SK-N-SH (cell line): Measurements from ENCODE around the gene ATP5PB. TPM values are rescaled to one million over a fixed set of nuclear protein-coding genes. Genes with fewer than 3 reads are reported as not detected.

Experiments
- CTCF ChIA-PET: fragments of 300-600, 350-600 bp; formaldehyde crosslinking; extraction: SDS; loops from one replicate; lab custom pipeline; 2021; lab: Yijun Ruan, JAX
- POLR2A ChIA-PET: fragments of 350-600 bp; sonication (Branson Sonifier 250); formaldehyde crosslinking; extraction: SDS; loops from one replicate; lab custom pipeline; 2020; ENCODE audit warnings: antibody characterized with exemption, inconsistent platforms; lab: Yijun Ruan, JAX
- DNase-seq: peaks from one replicate; pipeline ENCODE4 v3.0.0; 2012
- H2AFZ ChIP-seq: fragments of 200-600 bp; sonication (generic); 2 replicates; pipeline ENCODE4 v1.8.1; 2016; ENCODE audit warnings: antibody characterized with exemption, mild to moderate bottlenecking, low read depth
- H3F3A ChIP-seq: fragments of 200-600 bp; sonication (generic); replicated peaks from 2 replicates; pipeline ENCODE3; 2016; ENCODE audit warnings: antibody characterized with exemption, mild to moderate bottlenecking; ENCODE audit not compliant: insufficient read depth
- H3K27ac ChIP-seq, 2 experiments: fragments of 200-500 bp in 1 of 2; fragments of 200-600 bp in 1 of 2; sonication (Bioruptor generic) in 1 of 2; sonication (generic), shearing (Covaris generic) in 1 of 2; 2 replicates each; pipeline versions ENCODE4 v1.5.1 to v1.6.1; 2014 to 2016; ENCODE audit warnings: low read depth in 2 of 2, inconsistent platforms in 1 of 2, low read length in 1 of 2, mild to moderate bottlenecking in 1 of 2, mixed read lengths in 1 of 2
- H3K27me3 ChIP-seq: fragments of 200-600 bp; sonication (generic), shearing (Covaris generic); 2 replicates; pipeline ENCODE4 v1.6.1; 2016; ENCODE audit warnings: mixed run types; ENCODE audit not compliant: insufficient read depth
- H3K36me3 ChIP-seq, 2 experiments: fragments of 200-500 bp in 1 of 2; fragments of 200-600 bp in 1 of 2; sonication (Bioruptor generic) in 1 of 2; sonication (generic) in 1 of 2; replicated peaks in 1 of 2; 2 replicates each; pipeline versions ENCODE3 to v1.5.1; 2014 to 2016; ENCODE audit warnings: low read length in 1 of 2, mild to moderate bottlenecking in 1 of 2; ENCODE audit not compliant: insufficient read depth in 2 of 2, control insufficient read depth in 1 of 2
- H3K4me1 ChIP-seq, 2 experiments: fragments of 200-500 bp in 1 of 2; fragments of 200-600 bp in 1 of 2; sonication (Bioruptor generic) in 1 of 2; sonication (generic), shearing (Covaris generic) in 1 of 2; 2 replicates each; pipeline versions ENCODE4 v1.5.1 to v1.6.1; 2014 to 2016; ENCODE audit warnings: low read depth in 1 of 2, low read length in 1 of 2, mixed run types in 1 of 2; ENCODE audit not compliant: insufficient read depth in 2 of 2, control insufficient read depth in 1 of 2
- H3K4me2 ChIP-seq: fragments of 200-600 bp; sonication (generic), shearing (Covaris generic); 2 replicates; pipeline ENCODE4 v1.6.1; 2017; ENCODE audit warnings: mixed run types
- H3K4me3 ChIP-seq, 2 experiments: fragments of 200-500 bp in 1 of 2; fragments of 200-600 bp in 1 of 2; sonication (Bioruptor generic) in 1 of 2; sonication (generic), shearing (Covaris generic) in 1 of 2; 2 replicates each; pipeline versions ENCODE4 v1.5.1 to v1.8.1; 2014 to 2016; ENCODE audit warnings: low read depth in 2 of 2, inconsistent platforms in 1 of 2, low read length in 1 of 2, mild to moderate bottlenecking in 1 of 2, mixed read lengths in 1 of 2, moderate library complexity in 1 of 2
- H3K79me2 ChIP-seq: fragments of 200-600 bp; sonication (generic); 2 replicates; pipeline ENCODE4 v1.8.1; 2017; ENCODE audit warnings: mild to moderate bottlenecking; ENCODE audit not compliant: insufficient read depth
- H3K9ac ChIP-seq: fragments of 200-600 bp; sonication (generic); 2 replicates; pipeline ENCODE4 v1.6.1; 2017; ENCODE audit warnings: mixed run types
- H3K9me2 ChIP-seq: fragments of 200-600 bp; sonication (generic); 2 replicates; pipeline ENCODE4 v1.6.1; 2017; ENCODE audit warnings: mixed run types
- H3K9me3 ChIP-seq: fragments of 200-600 bp; sonication (generic); 2 replicates; pipeline ENCODE4 v1.6.1; 2017; ENCODE audit warnings: mixed run types, mild to moderate bottlenecking, moderate library complexity
- H4K20me1 ChIP-seq: fragments of 200-600 bp; sonication (generic); 2 replicates; pipeline ENCODE4 v1.6.1; 2017; ENCODE audit warnings: mild to moderate bottlenecking, mixed run types; ENCODE audit not compliant: insufficient read depth
- ELF1 ChIP-seq: IDR thresholded peaks from 2 replicates; pipeline ENCODE4 v1.4.0; 2012
- EP300 ChIP-seq, 2 experiments: IDR thresholded peaks; 2 replicates each; pipeline versions ENCODE4 v1.4.0 to v1.6.1; 2012; ENCODE audit warnings: borderline replicate concordance in 1 of 2, low read depth in 1 of 2, low read length in 1 of 2
- FOSL2 ChIP-seq: IDR thresholded peaks from 2 replicates; pipeline ENCODE4 v1.4.0; 2012; ENCODE audit warnings: low read depth, mild to moderate bottlenecking, moderate library complexity, borderline replicate concordance
- FOXJ3 ChIP-seq: sonication (generic); formaldehyde crosslinking; IDR thresholded peaks from 2 replicates; pipeline ENCODE4 v1.5.1; 2020; ENCODE audit warnings: mild to moderate bottlenecking, missing genetic modification reagents
- GATA2 ChIP-seq: sonication (generic); formaldehyde crosslinking; IDR thresholded peaks from 2 replicates; pipeline ENCODE4 v1.5.0; 2020; ENCODE audit warnings: mild to moderate bottlenecking, missing genetic modification reagents
- IRF3 ChIP-seq: fragments of 150-350 bp; IDR thresholded peaks from 2 replicates; pipeline ENCODE4 v1.6.1; 2016; ENCODE audit warnings: mild to moderate bottlenecking, low read depth, low read length
- JUND ChIP-seq: IDR thresholded peaks from 2 replicates; pipeline ENCODE4 v1.4.0; 2012
- MXI1 ChIP-seq: IDR thresholded peaks from 2 replicates; pipeline ENCODE4 v1.6.1; 2012; ENCODE audit warnings: mild to moderate bottlenecking, low read depth, low read length, improper control_type of control experiment
- RAD21 ChIP-seq: IDR thresholded peaks from 2 replicates; pipeline ENCODE4 v1.6.1; 2012; ENCODE audit warnings: mild to moderate bottlenecking, low read length
- SMC3 ChIP-seq: IDR thresholded peaks from 2 replicates; pipeline ENCODE4 v1.6.1; 2012; ENCODE audit warnings: low read depth, low read length, improper control_type of control experiment
- TAF1 ChIP-seq: IDR thresholded peaks from 2 replicates; pipeline ENCODE4 v1.6.1; 2012; ENCODE audit warnings: low read depth, mild to moderate bottlenecking, low read length, moderate library complexity, borderline replicate concordance
- TCF12 ChIP-seq: IDR thresholded peaks from 2 replicates; pipeline ENCODE4 v1.4.0; 2012
- TEAD4 ChIP-seq: IDR thresholded peaks from 2 replicates; pipeline ENCODE4 v1.4.0; 2012; ENCODE audit warnings: mild to moderate bottlenecking, borderline replicate concordance; ENCODE audit not compliant: insufficient read depth
- WGBS: methylation state at CpG from one replicate; pipeline ENCODE4 v1.1.6; 2017; ENCODE audit warnings: low lambda C conversion rate; 5-methylcytosine and 5-hydroxymethylcytosine counted together
- polyA plus RNA-seq, 3 experiments: library from polyadenylated mRNA; depleted of rRNA; stranded (reverse); fragments of >200 nt; gene quantifications; 2 replicates each; pipeline ENCODE4 v1.2.3, GENCODE V29; 2012
- TF ChIP-seq, protein P1 (sequence below): IDR thresholded peaks from 2 replicates; pipeline ENCODE4 v1.6.1; 2012; ENCODE audit warnings: mild to moderate bottlenecking, low read depth, low read length, moderate library complexity

The ATP5PB gene
- polyA plus RNA-seq, 1 of the 3 experiments (the other 2 are of a cell fraction) = 177 TPM

- H3K27ac ChIP-seq = peak overlapping the region; percentile 69 to 78; a peak in 2 of 4 replicates
- H3K79me2 ChIP-seq = peaks cover 93% of the 10 kb centered on the region
- ChIA-PET POLR2A (no interaction called here), CTCF (interaction anchor here (0.9 to 1.0 kb wide), 2 partner anchors 58 to 318 kb away, joined by 3 read pairs; no protein-coding TSS in a partner anchor)
- peak overlapping the region; percentile 93 for H3K9ac ChIP-seq
- H3K4me2 ChIP-seq = peak overlapping the region; percentile 92
- no peaks in the 10 kb centered on the region for H3K9me3 ChIP-seq
- no peaks in the 10 kb centered on the region for H3K9me2 ChIP-seq
- DNase-seq = no peak
- H3K4me3 ChIP-seq = peak overlapping the region; percentile 97 to 99
- peaks cover 5% of the 10 kb centered on the region in 2 experiments; a peak in 3 of 4 replicates for H3K4me1 ChIP-seq
- H4K20me1 ChIP-seq = no peaks in the 10 kb centered on the region
- H2AFZ ChIP-seq = 0 out of 2 replicates have a peak overlapping the region, but pooled peaks have one; percentile 93
- no peaks in the 10 kb centered on the region for H3F3A ChIP-seq
- TF ChIP-seq, protein P1, sequence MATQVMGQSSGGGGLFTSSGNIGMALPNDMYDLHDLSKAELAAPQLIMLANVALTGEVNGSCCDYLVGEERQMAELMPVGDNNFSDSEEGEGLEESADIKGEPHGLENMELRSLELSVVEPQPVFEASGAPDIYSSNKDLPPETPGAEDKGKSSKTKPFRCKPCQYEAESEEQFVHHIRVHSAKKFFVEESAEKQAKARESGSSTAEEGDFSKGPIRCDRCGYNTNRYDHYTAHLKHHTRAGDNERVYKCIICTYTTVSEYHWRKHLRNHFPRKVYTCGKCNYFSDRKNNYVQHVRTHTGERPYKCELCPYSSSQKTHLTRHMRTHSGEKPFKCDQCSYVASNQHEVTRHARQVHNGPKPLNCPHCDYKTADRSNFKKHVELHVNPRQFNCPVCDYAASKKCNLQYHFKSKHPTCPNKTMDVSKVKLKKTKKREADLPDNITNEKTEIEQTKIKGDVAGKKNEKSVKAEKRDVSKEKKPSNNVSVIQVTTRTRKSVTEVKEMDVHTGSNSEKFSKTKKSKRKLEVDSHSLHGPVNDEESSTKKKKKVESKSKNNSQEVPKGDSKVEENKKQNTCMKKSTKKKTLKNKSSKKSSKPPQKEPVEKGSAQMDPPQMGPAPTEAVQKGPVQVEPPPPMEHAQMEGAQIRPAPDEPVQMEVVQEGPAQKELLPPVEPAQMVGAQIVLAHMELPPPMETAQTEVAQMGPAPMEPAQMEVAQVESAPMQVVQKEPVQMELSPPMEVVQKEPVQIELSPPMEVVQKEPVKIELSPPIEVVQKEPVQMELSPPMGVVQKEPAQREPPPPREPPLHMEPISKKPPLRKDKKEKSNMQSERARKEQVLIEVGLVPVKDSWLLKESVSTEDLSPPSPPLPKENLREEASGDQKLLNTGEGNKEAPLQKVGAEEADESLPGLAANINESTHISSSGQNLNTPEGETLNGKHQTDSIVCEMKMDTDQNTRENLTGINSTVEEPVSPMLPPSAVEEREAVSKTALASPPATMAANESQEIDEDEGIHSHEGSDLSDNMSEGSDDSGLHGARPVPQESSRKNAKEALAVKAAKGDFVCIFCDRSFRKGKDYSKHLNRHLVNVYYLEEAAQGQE = no peak
- no peak for TF ChIP-seq TAF1
- H3K36me3 ChIP-seq = peaks cover 36 to 48% of the 10 kb centered on the region in 2 experiments
- H3K27me3 ChIP-seq = no peaks in the 10 kb centered on the region
- WGBS = 32% methylated on average over 3 of the region's 3 CpGs
Observed at GRCh38 chr1:111450185-111450584, 921 bp downstream of the ATP5PB start.

GRCh38 chr1:111452581-111452980 lies 3.3 kb downstream of the ATP5PB start:
- no peak overlapping the region for H3K9ac ChIP-seq
- no peaks in the 10 kb centered on the region for H3K9me3 ChIP-seq
- no peak overlapping the region for H3K4me3 ChIP-seq
- peaks cover 5% of the 10 kb centered on the region in 2 experiments; a peak in 3 of 4 replicates for H3K4me1 ChIP-seq
- no peaks in the 10 kb centered on the region for H3K9me2 ChIP-seq
- no peaks in the 10 kb centered on the region for H3K27me3 ChIP-seq
- H3K4me2 ChIP-seq = no peak overlapping the region
- CTCF ChIA-PET = interaction anchor here (1.0 to 1.5 kb wide), 3 partner anchors 10 to 33 kb away, joined by 3 to 5 read pairs (median 3); no protein-coding TSS in a partner anchor
- DNase-seq = no peak
- no peak overlapping the region for H2AFZ ChIP-seq
- no peaks in the 10 kb centered on the region for H4K20me1 ChIP-seq
- POLR2A ChIA-PET = no interaction called here
- no peak overlapping the region for H3K27ac ChIP-seq
- TF ChIP-seq TEAD4 = no peak
- no peak for TF ChIP-seq FOSL2
- TF ChIP-seq ELF1 = no peak
- TF ChIP-seq FOXJ3 (CRISPR knock-in tag) = no peak
- H3K79me2 ChIP-seq = peaks cover 69% of the 10 kb centered on the region
- peaks cover 53 to 55% of the 10 kb centered on the region in 2 experiments for H3K36me3 ChIP-seq
- 94% methylated on average over 3 of the region's 3 CpGs for WGBS
- no peaks in the 10 kb centered on the region for H3F3A ChIP-seq

GRCh38 chr1:111453706-111454105 lies 4.4 kb downstream of the ATP5PB start:
- ChIA-PET POLR2A (no interaction called here), CTCF (interaction anchor here (1.5 kb wide), 1 partner anchor 25 kb away, joined by 4 read pairs; no protein-coding TSS in a partner anchor)
- peaks cover 5% of the 10 kb centered on the region in 2 experiments; a peak in 3 of 4 replicates for H3K4me1 ChIP-seq
- peaks cover 58% of the 10 kb centered on the region for H3K79me2 ChIP-seq
- H3K4me2 ChIP-seq = no peak overlapping the region
- 86% methylated on average over 3 of the region's 3 CpGs for WGBS
- H3K9me3 ChIP-seq = no peaks in the 10 kb centered on the region
- no peak overlapping the region for H3K27ac ChIP-seq
- H3K36me3 ChIP-seq = peaks cover 64 to 66% of the 10 kb centered on the region in 2 experiments
- no peak overlapping the region for H2AFZ ChIP-seq
- no peaks in the 10 kb centered on the region for H3F3A ChIP-seq
- no peak for DNase-seq
- no peak overlapping the region for H3K4me3 ChIP-seq
- no peaks in the 10 kb centered on the region for H4K20me1 ChIP-seq
- H3K27me3 ChIP-seq = no peaks in the 10 kb centered on the region
- H3K9me2 ChIP-seq = no peaks in the 10 kb centered on the region
- no peak overlapping the region for H3K9ac ChIP-seq
- TF ChIP-seq JUND = no peak
- no peak for TF ChIP-seq GATA2 (CRISPR knock-in tag)
- no peak for TF ChIP-seq MXI1
- no peak for TF ChIP-seq FOSL2
- no peak for TF ChIP-seq IRF3
- TF ChIP-seq EP300 (IDR thresholded peaks at IDR 0.05; ENCODE audit: borderline replicate concordance in 1 of 2, low read depth in 1 of 2, low read length in 1 of 2) = no peak
- TF ChIP-seq SMC3 = no peak
- no peak for TF ChIP-seq RAD21
- TF ChIP-seq ELF1 = no peak
- no peak for TF ChIP-seq TCF12
